ENCODE results near the gene FAIM2.
"Not testable (repeated sequence)": the region's sequence is repeated elsewhere in the genome, so short reads cannot be mapped to it uniquely, and the experiment has no call there.

Gene FAIM2

GRCh38 chr12:49877066-49877465, 26.6 kb downstream of the FAIM2 start:
- no peak for DNase-seq

DNA sequence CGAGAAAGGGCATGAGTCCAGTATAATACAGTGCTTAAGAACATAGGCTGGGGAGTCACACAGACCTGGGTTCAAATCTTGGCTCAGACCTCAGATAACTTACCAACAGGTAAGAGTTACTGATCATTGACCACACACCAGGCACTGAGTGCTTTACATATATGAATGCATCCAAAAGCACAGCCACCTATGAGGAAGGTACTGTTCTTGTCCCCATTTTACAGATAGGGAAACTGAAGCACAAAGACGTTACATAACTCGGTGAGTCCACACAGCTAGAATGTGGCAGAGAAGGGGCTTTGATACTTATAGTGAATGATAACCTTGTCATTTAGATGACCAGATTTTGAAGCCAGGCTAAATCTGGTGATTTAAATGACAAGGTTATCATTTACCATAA, 27.6 kb downstream of the FAIM2 start:
- DNase-seq, result no peak

- no peak for DNase-seq
These were observed 28.5 kb downstream of the FAIM2 start for GRCh38 chr12:49875115-49875720.

GRCh38 chr12:49874142-49874897, 29.4 kb downstream of the FAIM2 start:
- no peak for DNase-seq

- no peak for DNase-seq
These were observed 30.3 kb downstream of the FAIM2 start for GRCh38 chr12:49873361-49873934.

DNA sequence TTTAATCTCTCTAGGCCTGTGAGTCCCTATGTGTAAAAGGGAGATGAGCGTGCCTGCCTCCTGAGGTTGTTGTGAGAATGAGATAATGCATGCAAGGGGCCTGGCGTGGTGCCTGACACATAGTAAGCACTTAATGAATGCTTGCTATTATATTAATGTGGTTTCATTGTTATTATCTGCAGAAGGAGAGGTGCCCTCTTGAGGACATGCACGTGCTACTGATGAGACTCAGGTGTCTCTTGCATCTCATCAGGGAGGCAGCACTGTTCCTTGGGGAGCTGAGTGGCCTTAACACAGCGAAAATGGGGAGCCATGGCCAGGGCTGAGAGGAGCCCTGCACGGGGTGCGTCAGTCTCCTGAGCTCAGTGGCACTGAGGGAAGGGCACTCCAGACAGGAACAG, 30.9 kb downstream of the FAIM2 start:
- DNase-seq, result no peak

- DNase-seq, result no peak
These were observed 31.3 kb downstream of the FAIM2 start for GRCh38 chr12:49872381-49872780.

DNA sequence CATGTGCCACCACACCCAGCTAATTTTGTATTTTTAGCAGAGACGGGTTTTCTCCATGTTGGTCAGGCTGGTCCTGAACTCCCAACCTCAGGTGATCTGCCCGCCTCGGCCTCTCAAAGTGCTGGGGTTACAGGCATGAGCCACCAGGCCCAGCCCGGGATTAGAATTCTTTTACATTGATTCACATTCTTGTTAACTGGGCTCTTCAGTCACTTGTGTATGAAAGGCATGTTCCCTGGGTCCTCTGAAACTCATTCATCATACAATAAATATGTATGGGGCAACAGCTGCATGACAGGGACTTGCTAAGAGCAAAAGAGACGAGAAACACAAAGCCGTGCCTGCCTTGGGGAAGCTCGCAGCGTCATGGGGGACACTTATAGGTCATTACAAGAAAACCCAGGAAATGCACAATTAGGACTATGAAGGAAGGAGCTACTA, 31.9 kb downstream of the FAIM2 start:
- DNase-seq, result not testable (repeated sequence)

DNA sequence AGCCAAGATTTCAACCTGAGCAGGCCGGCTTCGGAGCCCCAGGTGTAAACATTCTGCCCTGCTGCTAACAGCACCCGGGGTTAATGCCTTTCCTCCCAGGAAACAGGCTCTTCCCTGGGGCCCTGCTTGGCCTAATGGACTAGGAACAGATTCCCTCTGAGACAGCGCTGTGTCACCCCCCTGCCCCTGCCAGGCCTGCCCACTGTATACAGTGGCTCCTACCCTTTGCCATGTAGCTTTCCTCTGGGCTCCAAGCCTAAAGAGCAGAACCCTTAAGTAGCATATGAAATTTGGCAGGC, 32.5 kb downstream of the FAIM2 start:
- no peak for DNase-seq

DNA sequence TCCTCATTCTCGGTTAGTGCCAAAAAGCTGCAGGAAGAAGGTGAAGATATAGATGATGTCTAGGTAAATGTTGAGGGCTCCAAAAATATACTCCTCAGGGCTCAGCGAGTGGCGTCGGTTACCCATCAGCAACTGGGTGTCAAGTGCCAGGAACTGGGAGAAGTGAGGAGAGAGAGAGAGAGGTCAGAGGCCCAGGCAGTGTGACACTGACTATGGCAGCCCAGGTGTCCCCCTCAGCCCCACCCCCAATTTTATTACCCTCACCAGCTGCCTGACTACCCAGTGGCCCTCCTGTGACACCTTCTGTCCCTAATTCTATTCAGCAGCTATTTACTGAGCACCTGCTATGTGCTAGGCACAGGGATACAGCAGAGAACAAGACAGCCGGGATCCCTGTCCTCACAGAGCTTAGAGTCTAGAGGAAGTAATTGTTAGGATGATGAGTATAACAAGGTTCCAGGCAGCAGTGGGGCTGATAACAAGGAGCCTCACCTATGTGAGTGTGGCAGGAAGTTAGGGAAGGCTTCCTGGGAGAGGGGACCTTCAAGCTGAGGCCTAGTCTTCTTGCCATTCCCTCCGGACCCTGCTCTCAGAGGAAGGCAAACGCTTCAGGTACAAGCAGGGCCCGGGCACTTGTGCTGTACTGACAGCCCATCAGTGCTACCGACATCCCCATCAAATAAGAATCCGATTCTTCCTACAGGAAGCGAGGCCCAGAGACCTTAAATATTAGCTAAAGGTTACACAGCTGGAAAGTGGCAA, 33.0 kb downstream of the FAIM2 start:
- no peak for DNase-seq

DNA sequence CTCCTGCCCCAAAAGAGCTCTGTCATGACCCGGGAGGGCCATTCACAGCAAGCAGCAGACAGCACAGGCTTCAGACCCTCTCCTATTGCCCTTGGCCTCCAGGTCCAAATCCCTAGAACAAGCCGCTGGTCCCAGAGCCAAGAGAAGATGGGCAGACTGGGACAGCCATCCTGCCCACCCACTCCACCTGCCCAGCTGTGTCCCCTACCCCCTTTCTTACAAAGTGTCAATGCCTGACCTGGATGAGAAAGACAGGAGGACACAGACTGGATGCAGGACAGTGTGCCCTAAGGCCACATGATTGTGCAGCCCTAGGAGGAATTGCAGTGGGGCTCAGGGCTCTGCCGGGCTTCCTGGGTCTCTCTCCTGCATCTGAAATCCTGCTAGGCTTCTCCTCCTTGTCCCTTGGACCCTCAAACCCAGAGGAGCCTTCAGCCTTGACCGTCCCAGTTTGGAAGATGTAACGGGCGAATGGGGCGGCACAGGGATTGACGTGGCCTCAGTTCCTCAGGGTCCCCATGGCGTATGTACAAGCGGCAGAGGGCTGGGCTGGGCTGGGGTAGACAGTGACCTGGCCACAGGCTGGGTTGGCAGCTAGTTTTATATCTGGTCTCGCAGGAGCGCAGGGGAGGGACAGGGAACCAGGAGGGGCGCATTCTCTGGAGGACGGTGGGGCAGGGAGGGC, 33.7 kb downstream of the FAIM2 start:
- DNase-seq, result no peak

DNA sequence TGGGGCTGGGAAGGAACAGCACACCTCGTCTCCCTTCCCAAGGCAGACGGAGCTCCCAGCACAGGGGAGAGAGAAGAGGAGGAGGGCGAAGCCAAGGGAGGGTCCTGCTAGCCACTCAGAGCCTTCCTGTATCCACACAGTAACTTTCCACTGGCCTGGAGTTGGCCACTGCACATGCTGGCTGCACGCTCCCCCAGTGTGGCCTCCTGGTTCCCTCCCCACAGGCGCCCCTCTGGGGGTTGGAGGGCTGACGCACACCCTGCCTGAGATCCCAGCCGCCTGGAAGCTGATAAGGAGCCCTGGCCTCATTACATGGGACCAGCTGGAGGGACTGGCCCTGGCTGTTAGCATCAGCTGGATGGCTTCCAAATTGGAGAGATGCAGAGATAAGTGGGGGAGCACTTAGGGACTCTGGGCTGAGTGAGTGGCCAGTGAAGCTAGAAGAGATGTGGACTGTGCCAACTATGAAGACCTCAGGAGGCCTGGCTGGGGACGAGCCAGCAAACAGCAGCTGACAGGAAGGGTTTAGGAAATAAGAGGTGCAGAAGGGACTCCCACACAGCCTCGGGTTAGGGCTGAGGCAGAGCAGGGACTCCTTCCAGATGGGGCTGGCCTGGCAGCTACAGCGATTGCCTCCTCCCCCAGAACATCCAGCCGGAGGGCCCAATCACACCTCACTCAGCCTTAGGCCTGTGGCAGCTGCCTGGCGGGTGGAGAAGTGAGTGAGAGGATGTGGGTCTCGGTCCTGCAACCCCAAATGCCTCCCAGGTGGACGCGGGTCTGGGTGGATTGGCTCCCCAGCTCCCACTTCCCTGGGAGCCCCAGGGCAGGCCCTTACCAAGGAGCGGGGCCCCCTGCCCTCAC, 34.5 kb downstream of the FAIM2 start:
- DNase-seq, result peak; percentile 5

DNA sequence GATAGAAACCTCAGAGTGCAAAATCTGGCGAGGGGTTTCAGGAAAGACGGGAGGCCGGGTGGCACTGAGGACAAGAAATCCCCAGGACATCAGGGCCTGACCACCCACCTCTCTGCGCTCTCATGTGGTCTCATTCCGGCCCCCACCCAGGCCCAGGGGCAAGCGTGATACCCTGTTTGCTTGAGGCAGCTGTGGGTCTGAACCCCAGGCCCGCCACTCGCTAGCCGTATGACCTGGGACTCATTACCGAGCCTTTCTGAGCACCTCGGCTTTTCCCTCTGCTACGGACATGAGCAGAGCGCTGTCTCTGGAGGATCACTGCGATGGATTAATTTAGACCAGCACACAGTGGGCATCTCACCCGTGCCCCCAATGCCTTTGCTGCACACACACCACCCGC, 35.3 kb downstream of the FAIM2 start:
- no peak for DNase-seq

GRCh38 chr12:49867570-49868341, 35.9 kb downstream of the FAIM2 start:
- no peak for DNase-seq

- DNase-seq, result peak; percentile 73
These were observed 36.7 kb downstream of the FAIM2 start for GRCh38 chr12:49866859-49867569.

GRCh38 chr12:49865782-49866135, 37.9 kb downstream of the FAIM2 start:
- no peak for DNase-seq

DNA sequence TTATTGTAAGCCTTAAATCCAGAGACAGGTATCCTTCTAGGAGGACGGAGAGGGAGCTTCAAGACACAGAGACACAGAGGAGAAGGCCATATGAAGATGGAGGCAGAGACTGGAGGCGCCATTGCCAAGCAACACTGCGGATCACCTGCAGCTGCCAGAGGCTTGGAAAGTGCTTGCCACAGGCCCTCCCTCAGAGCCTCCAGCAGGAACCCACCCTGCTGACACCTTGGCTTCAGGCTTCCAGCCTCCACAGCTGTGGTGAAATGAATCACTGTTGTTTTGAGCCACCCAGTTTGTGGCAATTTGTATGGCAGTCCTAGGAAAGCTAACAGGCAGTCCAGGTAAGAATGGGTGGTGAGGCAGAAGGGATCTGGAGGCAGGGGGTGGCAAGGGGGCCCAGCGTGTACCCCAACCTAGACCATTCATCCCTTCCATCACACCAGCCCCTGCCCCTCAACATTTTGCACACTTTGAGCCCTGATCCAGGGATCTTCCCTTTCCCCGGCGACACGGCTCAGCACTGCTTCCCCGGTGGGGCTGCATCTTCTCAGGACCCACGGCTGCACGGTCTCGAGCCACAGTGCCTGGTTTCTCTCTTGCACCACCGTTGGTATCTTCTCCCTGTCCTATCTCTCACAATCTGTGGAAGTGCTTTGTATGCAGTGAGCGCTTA, 38.5 kb downstream of the FAIM2 start:
- DNase-seq, result no peak

DNA sequence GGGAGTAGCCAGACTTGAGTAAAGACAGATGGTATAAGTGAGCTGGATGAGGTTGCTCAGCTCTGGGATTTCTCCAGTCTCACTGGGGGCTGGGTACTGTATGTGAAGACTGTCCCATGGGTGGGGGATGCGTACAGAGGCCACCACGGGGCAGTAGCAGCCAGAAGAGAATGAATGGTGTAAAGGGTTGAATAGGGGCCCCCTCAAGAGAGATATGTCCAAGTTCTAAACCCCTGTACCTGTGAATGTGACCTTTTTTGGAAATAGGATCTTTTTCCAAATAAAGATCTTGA, 39.0 kb downstream of the FAIM2 start:
- no peak for DNase-seq

- DNase-seq, result no peak
These were observed 39.5 kb downstream of the FAIM2 start for GRCh38 chr12:49863946-49864797.

Measured in suppressor macrophage treated with lipopolysaccharide for 4 hours (primary cell).